NB4 (cell line): ENCODE data around the gene DGKQ.

ENCODE experiments used
- DNase-seq: peaks from one replicate; pipeline ENCODE4 v3.0.0; 2010; ENCODE audit warnings: low read depth
- H3K4me3 ChIP-seq: one replicate; pipeline ENCODE4 v1.5.1; 2011; ENCODE audit warnings: mild to moderate bottlenecking, low read depth, low read length, moderate library complexity
- CTCF ChIP-seq: IDR thresholded peaks from one replicate; pipeline ENCODE4 v1.5.1; 2012; ENCODE audit warnings: low read depth, low read length
- MAX ChIP-seq: IDR thresholded peaks from 2 replicates; pipeline ENCODE4 v1.6.1; 2011; ENCODE audit warnings: low read depth, low read length
- MYC ChIP-seq: IDR thresholded peaks from 2 replicates; pipeline ENCODE4 v1.6.1; 2011; ENCODE audit warnings: low read depth, low read length
- POLR2A ChIP-seq: IDR thresholded peaks from 2 replicates; pipeline ENCODE4 v1.6.1; 2011; ENCODE audit warnings: mild to moderate bottlenecking; ENCODE audit not compliant: insufficient read length; ENCODE audit errors: extremely low read depth

DGKQ gene

GRCh38 chr4:967113-968104 lies 6.0 kb downstream of the DGKQ start:
- TF ChIP-seq MAX, result no peak
- no peak overlapping the region for H3K4me3 ChIP-seq
- no peak for DNase-seq

- no peak for DNase-seq
- no peak for TF ChIP-seq CTCF
- no peak for TF ChIP-seq POLR2A
- TF ChIP-seq MYC, result no peak
- TF ChIP-seq MAX, result no peak
- no peak overlapping the region for H3K4me3 ChIP-seq
Measured at GRCh38 chr4:966266-967112, 6.9 kb downstream of the DGKQ start.

- H3K4me3 ChIP-seq, result no peak overlapping the region
- TF ChIP-seq MYC (no peak), CTCF (no peak), POLR2A (no peak), MAX (no peak)
- DNase-seq, result no peak
Measured at GRCh38 chr4:965766-966134, 7.6 kb downstream of the DGKQ start.

GRCh38 chr4:965048-965765 lies 8.2 kb downstream of the DGKQ start:
- TF ChIP-seq POLR2A (no peak), MYC (no peak), CTCF (no peak), MAX (no peak)
- no peak for DNase-seq
- no peak overlapping the region for H3K4me3 ChIP-seq

- DNase-seq, result no peak
- H3K4me3 ChIP-seq, result no peak overlapping the region
- TF ChIP-seq POLR2A (no peak), MYC (no peak), MAX (no peak), CTCF (no peak)
Measured at GRCh38 chr4:964346-965025, 8.9 kb downstream of the DGKQ start.
